GM18511 (cell line): ENCODE data around the gene TMEM198.

Experiments used
- ATAC-seq: cut with Tn5 transposase; IDR thresholded peaks from one replicate; pipeline ENCODE4 v1.9.1; 2021; ENCODE audit warnings: mild to moderate bottlenecking, moderate library complexity; ENCODE audit not compliant: unreplicated experiment

TMEM198 gene

DNA sequence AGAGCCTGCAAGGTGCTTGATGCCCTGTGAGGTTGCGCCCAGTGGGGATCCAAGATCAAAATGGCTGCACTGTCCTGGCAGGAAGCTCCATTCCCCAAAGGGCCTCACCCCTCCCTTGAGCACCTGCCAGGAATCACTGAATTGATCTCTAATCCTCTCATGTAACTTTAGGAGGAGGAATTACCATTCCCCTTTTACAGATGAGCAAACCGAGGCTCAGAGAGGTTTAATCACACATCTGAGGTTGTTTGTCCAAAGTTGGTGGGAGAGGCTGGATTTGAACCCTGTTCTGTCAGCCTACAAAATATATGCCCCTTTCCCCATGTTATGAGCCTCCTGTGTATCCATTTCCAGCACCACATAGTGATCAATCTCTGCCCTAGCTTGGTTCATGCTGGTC lies 19.0 kb upstream of the TMEM198 start:
- ATAC-seq = no peak

GRCh38 chr2:219525533-219526232 lies 18.1 kb upstream of the TMEM198 start:
- ATAC-seq = no peak

- no peak for ATAC-seq
These were observed 17.3 kb upstream of the TMEM198 start for GRCh38 chr2:219526320-219527075.

GRCh38 chr2:219527076-219527394 lies 16.8 kb upstream of the TMEM198 start:
- ATAC-seq = no peak

DNA sequence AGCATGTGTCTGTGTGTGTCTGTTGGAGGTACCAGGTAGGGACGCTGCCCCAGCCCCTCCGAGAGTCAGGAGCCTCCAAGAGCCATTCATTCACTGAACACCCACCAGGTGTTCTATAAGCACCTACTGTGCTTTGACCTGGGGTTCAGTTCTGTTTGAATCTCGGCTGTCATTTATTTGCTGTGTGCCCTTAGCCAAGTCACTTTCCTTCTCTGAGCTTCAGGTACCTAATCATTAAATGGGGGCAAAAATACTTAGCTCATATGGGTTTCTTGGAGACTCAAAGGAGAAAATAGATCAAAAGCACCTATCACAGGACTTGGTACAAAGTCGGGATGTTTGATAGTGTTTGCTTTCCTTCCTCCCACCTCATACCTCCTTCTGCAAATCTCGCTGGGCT lies 16.4 kb upstream of the TMEM198 start:
- no peak for ATAC-seq

- ATAC-seq = peak; percentile 89
These were observed 13.5 kb upstream of the TMEM198 start for GRCh38 chr2:219530048-219530963.

- no peak for ATAC-seq
These were observed 12.0 kb upstream of the TMEM198 start for GRCh38 chr2:219531639-219532377.

- no peak for ATAC-seq
These were observed 11.5 kb upstream of the TMEM198 start for GRCh38 chr2:219532378-219532649.

DNA sequence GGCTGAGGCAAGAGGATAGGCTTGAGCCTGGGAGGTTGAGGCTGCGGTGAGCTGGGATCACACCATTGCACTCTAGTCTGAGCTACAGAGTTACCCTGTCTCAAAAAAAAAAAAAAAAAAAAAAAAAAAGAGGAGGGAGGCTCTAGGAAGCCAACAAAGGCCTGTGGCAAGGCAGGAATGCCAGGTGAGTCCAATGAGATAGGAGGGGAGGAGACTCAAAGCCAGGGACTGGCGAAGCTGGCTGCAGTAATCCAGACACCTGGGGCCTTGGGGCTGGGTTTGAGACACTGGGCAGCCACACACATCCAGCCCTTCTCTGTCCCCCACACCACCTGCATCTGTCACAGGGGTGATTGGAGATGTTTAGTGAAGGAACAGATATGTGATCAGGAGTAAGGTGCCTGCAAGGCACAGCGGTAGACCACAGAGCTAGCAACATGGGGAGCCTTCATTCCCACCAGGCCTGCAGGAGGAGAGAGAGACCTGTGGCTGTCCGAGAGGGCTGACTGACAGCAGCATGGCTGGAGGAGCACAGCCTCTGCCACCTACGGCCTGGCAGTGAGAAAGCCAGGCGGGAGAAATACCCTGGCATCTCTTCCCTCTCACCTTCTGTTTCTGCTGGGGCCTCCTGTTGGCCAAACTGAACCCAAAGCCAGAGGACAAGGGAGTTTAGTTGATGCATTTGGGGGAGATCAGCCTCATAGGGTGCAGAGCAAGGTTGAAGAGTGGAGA lies 9.7 kb upstream of the TMEM198 start:
- ATAC-seq = no peak

DNA sequence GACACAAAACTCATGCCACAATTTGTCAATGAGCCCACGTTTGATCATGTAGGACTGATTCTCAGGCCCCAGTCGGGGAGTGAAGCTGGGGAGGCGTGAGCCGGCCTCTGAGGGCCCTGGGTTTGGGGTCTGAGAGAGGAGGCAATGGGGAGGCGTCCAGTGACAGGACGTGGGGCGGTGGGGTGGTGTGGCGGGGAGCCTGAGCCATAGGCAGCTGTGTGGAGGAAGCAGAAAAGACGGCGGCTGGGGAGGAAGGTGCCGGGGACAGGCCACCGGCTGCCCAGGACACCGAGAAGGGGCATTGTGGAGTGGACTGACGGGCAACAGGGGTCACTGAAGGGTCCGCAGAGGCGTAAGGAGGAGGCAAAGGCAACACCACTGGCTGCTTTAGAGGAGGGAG lies 7.4 kb upstream of the TMEM198 start:
- ATAC-seq = no peak

DNA sequence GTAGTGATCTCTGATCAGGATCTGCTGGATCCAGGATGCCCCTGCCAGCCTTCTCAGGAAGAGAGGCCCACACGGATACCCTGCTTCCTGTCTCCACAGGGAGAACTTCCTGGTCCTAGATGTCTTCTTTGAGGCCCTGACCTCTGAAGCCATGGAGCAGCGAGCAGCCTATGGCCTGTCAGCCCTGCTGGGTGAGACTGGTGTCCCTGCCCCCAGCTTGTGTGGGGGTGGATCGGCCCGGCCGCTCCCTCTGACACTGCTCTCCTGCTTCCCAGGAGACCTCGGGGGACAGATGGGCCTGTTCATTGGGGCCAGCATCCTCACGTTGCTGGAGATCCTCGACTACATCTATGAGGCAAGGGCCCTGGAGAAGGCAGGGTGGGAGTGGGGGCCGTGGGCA lies 6.9 kb upstream of the TMEM198 start:
- ATAC-seq = no peak

- no peak for ATAC-seq
These were observed 6.0 kb upstream of the TMEM198 start for GRCh38 chr2:219537657-219538488.

- no peak for ATAC-seq
These were observed 5.3 kb upstream of the TMEM198 start for GRCh38 chr2:219538504-219538951.

DNA sequence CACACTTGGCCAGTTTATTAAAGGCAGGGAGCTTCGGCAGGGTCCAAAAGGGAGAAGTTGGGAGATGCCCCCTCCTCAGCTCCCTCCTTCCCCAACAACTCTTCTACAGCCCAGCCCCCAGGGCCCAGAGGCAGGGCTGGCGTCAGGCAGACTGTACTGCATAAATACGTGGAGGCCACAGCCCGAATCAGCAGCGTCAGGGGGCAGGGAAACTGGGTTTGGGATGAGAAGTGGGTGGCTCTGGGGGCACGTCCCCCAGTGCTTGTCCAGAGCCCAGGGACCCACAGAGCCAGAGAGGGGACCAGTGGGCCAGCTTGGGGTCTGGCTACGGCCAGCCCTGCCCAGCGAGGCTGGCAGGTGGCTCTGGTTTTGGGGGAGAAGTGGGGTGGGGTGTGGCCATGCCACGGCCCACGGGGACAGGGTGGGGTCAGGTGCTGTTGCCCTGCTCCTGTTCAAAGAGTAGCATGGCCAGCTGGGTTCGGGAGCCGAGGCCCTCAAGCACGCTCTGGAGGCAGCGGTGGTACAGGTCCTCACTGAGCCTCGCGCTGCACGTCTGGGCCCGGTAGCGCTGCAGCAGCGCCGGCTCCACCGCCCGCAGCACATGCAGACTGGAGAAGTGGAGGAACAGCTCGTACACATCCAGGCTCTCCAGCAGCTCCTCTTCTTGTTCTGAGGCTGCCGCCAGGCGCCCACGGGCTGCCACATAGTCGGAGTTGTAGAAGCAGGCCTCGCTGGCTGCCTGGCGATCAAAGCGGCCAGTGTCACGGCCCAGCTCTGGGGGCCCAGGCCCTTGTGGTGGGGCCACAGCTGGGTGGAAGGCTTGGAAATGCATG lies 4.7 kb upstream of the TMEM198 start:
- ATAC-seq = no peak

GRCh38 chr2:219539926-219540678 lies 3.7 kb upstream of the TMEM198 start:
- ATAC-seq = no peak

DNA sequence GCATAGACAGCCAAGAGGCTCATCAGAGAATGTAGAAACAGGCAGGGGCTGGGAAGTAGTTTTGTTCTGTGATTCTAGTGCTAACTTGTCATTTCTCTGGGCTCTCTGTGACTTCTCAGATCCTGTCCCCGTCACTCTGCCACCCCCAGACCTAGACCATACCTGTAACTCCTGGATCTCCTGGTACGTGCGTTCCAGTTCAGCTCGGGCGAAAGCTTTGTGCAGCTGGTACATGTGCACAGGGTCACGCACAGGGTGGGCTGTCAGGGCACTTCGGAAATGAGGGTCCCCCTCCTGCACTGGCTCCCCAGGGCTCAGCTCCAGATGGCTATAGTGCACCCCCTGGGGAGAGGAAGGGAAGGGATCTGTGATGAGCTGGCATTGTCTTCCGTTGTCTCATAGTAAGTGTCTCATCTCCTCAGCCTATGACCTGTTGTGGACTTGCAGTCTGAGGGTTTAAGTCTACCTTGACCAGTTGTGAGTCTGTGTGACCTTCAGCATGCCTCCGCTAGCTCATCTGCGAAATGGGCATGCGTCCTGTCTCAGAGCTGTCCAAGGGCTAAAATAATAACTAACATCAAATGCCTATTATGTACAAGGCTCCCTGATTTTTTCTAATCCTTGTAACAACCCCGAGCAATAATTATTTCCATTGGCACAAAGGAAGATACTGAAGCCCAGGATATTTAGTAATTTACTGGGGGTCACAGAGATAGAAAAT lies 2.9 kb upstream of the TMEM198 start:
- ATAC-seq = no peak

DNA sequence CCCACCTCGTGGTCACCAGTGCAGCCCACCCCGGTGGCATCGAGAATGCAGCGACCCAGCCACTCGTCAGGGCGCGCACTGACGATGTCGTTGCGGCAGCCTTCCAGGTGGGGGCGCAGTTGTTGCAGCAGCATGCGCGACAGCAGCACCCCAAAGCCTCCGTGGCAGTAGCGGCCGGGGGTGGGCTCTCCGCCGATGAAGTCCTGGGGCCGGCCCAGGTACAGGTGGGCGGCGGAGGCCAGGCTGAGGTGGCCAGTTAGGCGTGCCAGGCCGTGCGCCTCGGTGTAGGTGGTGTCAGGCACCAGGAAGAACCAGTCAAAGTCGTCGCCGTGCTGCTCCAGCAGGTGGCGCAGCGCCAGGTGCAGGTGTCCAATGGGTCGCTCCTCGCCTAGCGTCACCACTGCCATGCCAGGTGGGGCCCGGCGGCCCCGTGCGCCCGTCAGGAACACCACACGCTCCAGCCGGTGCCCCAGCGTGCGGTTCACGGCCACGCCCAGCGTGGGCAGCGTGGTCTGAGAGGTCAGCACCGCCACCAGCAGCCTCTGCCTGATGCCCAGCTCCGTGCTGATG lies 2.1 kb upstream of the TMEM198 start:
- ATAC-seq = peak; percentile 54
